Adipocyte (in vitro differentiated cells): Measurements from ENCODE around the gene SYTL4.

Experiments
- DNase-seq: peaks from one replicate; pipeline ENCODE4 v3.0.0-alpha.2; 2015; ENCODE audit warnings: low read depth
- H3K27me3 ChIP-seq: replicated peaks from 2 replicates; pipeline ENCODE4 v1.7.0; 2013; ENCODE audit warnings: mild to moderate bottlenecking, low read length, moderate library complexity; ENCODE audit not compliant: control insufficient read depth, insufficient read depth
- H3K36me3 ChIP-seq: 2 replicates; pipeline ENCODE4 v1.7.0; 2013; ENCODE audit warnings: low read length, mild to moderate bottlenecking, moderate library complexity; ENCODE audit not compliant: control insufficient read depth, insufficient read depth, severe bottlenecking
- H3K4me1 ChIP-seq: 2 replicates; pipeline ENCODE4 v1.7.0; 2013; ENCODE audit warnings: mild to moderate bottlenecking, low read length, moderate library complexity; ENCODE audit not compliant: control insufficient read depth, insufficient read depth
- H3K4me3 ChIP-seq: 2 replicates; pipeline ENCODE4 v1.7.0; 2013; ENCODE audit warnings: mild to moderate bottlenecking, low read length, moderate library complexity
- H3K9ac ChIP-seq: 2 replicates; pipeline ENCODE4 v1.7.0; 2013; ENCODE audit warnings: mild to moderate bottlenecking, low read length, moderate library complexity
- H3K9me3 ChIP-seq: 2 replicates; pipeline ENCODE4 v1.7.0; 2013; ENCODE audit warnings: mild to moderate bottlenecking, low read length, moderate library complexity; ENCODE audit not compliant: control insufficient read depth

The SYTL4 gene

DNA sequence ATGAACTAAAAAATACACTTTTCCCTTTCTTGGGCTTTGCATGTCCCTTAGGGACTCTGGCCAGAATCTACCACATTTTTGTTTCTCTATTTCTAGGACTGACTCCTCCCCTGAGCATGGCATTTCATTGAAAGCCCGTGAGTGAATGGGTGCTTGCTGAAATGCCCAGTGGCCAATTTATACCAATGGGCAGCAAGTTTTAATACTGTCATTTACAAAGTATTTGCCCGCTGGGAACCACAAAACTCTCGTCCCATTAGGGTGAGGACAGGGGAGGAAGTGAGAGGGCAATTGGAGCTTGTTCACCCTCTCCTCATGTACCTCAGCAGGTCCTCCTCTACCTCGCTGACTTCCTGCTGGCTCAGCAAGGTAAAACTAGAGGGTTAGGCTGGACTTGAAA, 86.8 kb downstream of the SYTL4 start:
- Histone ChIP-seq H3K9me3 (no peaks in the 10 kb centered on the region), H3K36me3 (no peaks in the 10 kb centered on the region), H3K4me3 (peak overlapping the region; percentile 81), H3K27me3 (peaks cover 9% of the 10 kb centered on the region), H3K4me1 (peaks cover 44% of the 10 kb centered on the region), H3K9ac (peak overlapping the region; percentile 87)
- DNase-seq = peak; percentile 36

DNA sequence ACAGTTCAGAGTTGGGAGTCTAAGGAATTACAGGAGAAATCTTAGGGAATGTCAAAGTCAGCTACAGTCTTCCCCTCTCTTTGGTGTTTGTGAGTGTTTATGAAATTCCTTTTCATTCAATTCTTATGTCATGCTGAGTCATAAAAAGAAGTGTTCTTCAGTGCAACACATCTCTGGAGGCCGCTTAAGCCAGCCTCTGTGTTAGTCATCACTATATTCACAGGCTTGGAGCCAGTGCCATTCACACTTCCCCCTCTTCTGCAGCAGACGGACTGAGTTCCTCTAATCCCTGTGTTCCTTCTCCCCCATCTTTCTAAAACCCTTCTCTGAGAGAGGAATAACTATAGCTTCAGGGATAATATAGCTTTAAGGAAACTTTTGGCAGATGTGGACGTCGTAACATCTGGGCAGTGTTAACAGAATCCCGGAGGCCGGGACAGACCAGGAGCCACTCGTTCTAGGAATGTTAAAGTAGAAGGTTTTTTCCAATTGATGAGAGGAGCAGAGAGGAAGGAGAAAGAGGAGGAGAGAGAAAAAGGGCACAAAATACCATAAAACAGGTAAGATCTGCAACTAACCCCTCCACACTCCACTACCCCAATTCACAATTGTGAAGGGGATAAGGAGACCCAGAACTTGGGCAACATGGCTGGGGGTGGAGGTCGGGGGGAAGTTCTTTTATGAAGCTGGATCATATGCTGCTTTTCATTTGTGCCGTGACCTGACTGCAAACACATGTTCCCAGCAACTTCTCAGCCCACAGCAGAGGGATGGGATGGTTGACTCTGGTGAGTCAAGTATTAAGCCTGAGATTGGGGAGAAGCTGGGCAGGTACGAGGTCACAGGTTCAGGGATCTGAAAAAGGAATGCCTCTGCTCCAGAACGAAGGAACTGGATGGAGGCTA, 87.7 kb downstream of the SYTL4 start, which contains the start of gene SRPX2:
Gene SRPX2 (plus strand): TSS at position 244 of the 905 bp plus-strand sequence. CDS start 2,124 bp downstream, outside the sequence.
- peaks cover 9% of the 10 kb centered on the region for H3K27me3 ChIP-seq
- peaks cover 39% of the 10 kb centered on the region for H3K4me1 ChIP-seq
- H3K9ac ChIP-seq = peak within 1 kb of the TSS; percentile 87
- H3K9me3 ChIP-seq = no peaks in the 10 kb centered on the region
- H3K36me3 ChIP-seq = no peaks in the 10 kb centered on the region
- peak within 1 kb of the TSS; percentile 81 for H3K4me3 ChIP-seq
- peak; percentile 83 for DNase-seq

DNA sequence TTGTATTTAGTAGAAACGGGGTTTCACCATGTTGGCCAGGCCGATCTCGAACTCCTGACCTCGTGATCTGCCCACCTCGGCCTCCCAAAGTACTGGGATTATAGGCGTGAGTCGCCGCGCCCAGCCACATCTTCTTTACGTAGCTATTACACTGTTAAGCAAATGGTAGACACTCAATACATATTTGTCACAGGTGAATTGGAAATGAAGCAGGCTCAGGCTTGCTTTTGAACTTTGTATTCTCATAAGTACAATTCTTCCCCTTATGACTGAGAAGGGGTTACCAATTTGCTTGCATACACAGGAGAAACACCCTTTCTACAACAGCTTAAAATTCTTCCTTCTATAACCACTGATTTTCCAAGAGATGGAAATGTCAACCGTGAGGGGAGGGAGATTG, 88.7 kb downstream of the SYTL4 start:
- Histone ChIP-seq H3K4me1 (peaks cover 30% of the 10 kb centered on the region), H3K9ac (peak overlapping the region; percentile 69), H3K36me3 (no peaks in the 10 kb centered on the region), H3K27me3 (peaks cover 9% of the 10 kb centered on the region), H3K9me3 (no peaks in the 10 kb centered on the region), H3K4me3 (peak overlapping the region; percentile 81)
- no peak for DNase-seq

DNA sequence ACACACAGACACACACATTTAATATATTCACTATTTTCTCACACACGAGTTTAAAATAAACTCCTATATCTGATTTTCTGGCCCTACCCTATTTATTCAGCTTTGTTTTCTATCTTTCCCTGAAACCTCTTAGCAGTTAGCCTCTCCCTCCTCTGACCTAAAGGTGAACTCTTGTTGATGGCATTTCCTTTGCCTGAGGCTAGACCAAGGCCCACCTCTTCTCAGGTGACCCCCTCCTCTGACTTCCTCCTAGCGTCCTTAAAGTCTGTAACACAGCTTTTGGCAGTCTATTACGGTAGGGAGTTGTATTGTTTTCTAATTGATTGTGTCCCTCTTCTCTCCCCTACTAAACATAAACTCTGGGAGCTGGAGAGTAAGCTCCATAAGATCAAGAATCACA, 89.6 kb downstream of the SYTL4 start:
- peaks cover 21% of the 10 kb centered on the region for H3K4me1 ChIP-seq
- no peak overlapping the region for H3K9ac ChIP-seq
- no peak for DNase-seq
- no peaks in the 10 kb centered on the region for H3K36me3 ChIP-seq
- no peak overlapping the region for H3K4me3 ChIP-seq
- no peaks in the 10 kb centered on the region for H3K9me3 ChIP-seq
- H3K27me3 ChIP-seq = peaks cover 9% of the 10 kb centered on the region

DNA sequence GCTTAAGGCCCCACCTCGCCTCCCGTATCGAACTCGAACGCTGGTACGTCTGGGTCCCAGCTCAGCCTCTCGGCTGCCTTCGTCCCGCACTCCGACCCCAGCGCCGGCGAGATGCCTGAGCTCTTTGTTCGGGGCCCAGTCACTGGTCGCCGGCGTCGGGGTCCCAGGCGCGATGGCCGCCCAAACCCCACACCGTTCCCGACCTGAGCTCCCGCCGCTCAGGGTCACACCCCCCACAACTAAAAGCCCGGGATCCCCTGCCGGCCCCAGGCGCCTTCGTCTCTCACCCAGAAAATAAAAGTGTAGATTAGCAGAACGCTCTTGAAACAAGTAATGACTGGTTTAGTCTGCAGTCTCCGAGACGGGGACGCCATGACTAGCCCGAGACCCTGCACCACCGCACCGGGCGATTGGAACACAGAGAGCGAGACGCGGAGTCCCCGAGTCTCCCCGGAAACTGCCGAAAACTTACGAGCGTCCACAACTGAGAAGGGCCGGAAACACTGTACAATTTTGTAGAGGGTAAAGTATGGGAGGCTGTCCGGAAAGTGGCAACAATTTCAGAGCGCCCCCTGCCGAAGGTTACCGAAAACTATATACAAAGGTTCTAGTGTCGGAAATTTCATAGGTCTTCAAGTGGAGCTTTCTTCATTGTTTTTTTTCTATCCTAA, 95.5 kb downstream of the SYTL4 start, which contains the start of gene TSPAN6:
Gene TSPAN6 (minus strand): TSS at position 486 of the 671 bp plus-strand sequence. CDS start 112 bp downstream, at position 374.
- Histone ChIP-seq H3K4me1 (peaks cover 6% of the 10 kb centered on the region), H3K36me3 (peaks cover 4% of the 10 kb centered on the region), H3K4me3 (peak within 1 kb of the TSS; percentile 81), H3K27me3 (peaks cover 8% of the 10 kb centered on the region), H3K9ac (peak within 1 kb of the TSS; percentile 88), H3K9me3 (no peaks in the 10 kb centered on the region)
- peak; percentile 93 for DNase-seq

DNA sequence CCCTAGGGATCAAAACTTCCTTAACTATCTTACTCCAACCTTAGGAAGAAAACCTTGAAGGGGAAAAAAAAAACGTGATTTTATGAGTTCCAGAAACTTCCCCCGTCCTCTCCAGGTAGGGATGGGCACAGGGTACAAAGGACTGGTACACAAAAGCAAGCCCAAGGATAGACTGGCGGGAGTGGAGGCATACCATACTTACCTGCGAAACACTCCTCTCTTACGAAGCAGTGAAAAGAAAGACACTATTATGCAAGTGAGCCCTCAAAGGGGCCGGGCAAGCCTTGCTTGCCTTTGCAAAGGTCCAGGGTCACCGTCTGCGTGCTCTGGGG, 96.0 kb downstream of the SYTL4 start:
- H3K9me3 ChIP-seq = no peaks in the 10 kb centered on the region
- peak overlapping the region; percentile 88 for H3K9ac ChIP-seq
- peaks cover 4% of the 10 kb centered on the region for H3K36me3 ChIP-seq
- H3K4me1 ChIP-seq = peaks cover 6% of the 10 kb centered on the region
- DNase-seq = no peak
- H3K4me3 ChIP-seq = peak overlapping the region; percentile 81
- peaks cover 3% of the 10 kb centered on the region for H3K27me3 ChIP-seq

DNA sequence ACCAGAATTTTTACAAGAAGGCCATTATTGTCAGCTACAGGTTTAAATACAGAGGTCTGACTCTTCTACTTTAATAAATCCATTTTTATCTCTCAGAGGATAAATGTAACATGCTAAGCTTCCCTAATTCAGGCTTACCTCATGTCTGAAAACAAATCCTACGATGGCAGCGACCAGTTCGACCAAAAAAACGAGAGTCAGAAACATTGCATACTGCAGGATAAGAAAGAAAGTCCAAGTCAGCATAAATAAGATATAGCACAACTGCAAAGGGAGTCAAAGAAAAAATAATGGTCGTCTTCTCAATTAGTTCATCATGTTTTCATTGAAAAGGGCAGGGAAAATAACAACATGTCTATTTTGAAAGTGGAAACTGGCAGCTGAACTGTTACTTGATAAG, 96.9 kb downstream of the SYTL4 start:
- H3K9me3 ChIP-seq = no peaks in the 10 kb centered on the region
- no peak overlapping the region for H3K9ac ChIP-seq
- peaks cover 4% of the 10 kb centered on the region for H3K36me3 ChIP-seq
- H3K27me3 ChIP-seq = peaks cover 3% of the 10 kb centered on the region
- H3K4me1 ChIP-seq = peaks cover 6% of the 10 kb centered on the region
- peak overlapping the region; percentile 81 for H3K4me3 ChIP-seq
- DNase-seq = no peak

DNA sequence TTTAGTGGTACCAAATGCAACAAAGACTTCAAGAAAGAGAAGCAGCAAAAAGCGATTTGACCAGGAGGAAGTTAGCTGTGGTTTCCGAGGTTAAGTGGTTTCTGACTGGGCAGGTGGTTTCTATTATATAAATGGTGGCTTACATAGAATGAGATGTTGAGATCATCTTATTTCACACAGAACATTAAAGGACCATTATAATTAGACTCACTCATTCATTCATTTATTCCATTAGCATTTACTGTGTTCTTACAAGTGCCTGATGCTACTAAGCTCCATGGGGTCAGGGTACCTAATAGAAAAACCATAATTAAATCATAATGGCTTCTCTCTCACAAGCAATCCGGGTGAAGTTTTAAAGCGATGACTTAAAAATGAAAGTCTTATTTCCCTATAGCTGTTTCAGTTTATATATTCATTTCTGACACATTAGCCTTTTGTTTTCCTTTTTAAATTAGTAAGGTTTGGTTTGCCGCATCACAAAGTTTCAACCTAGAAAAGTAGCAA, 105.9 kb downstream of the SYTL4 start:
- DNase-seq = no peak
- no peak overlapping the region for H3K9ac ChIP-seq
- H3K4me1 ChIP-seq = no peaks in the 10 kb centered on the region
- H3K27me3 ChIP-seq = no peaks in the 10 kb centered on the region
- H3K4me3 ChIP-seq = no peak overlapping the region
- H3K9me3 ChIP-seq = no peaks in the 10 kb centered on the region
- H3K36me3 ChIP-seq = no peaks in the 10 kb centered on the region
